SU-DHL-6 (cell line): ENCODE measurements around the gene CLDN6.

Experiments used
- H2AFZ ChIP-seq: fragments of 200-600 bp; sonication (generic); 2 replicates; pipeline ENCODE4 v1.6.1; 2014; ENCODE audit warnings: low read depth, mild to moderate bottlenecking, moderate library complexity, mixed read lengths, antibody characterized with exemption, low read length; ENCODE audit not compliant: severe bottlenecking
- H3F3A ChIP-seq: fragments of 200-600 bp; shearing (Covaris generic); 2 replicates; pipeline ENCODE4 v1.6.0; 2016; ENCODE audit warnings: antibody characterized with exemption, mild to moderate bottlenecking; ENCODE audit not compliant: insufficient read depth
- H3K27ac ChIP-seq: fragments of 200-600 bp; sonication (generic); 2 replicates; pipeline ENCODE4 v1.5.1; 2016; ENCODE audit warnings: low read depth, mild to moderate bottlenecking, low read length, moderate library complexity, mixed read lengths
- H3K27me3 ChIP-seq: fragments of 200-600 bp; sonication (generic), shearing (Covaris generic); 2 replicates; pipeline ENCODE4 v1.6.0; 2014; ENCODE audit warnings: mild to moderate bottlenecking, low read length
- H3K36me3 ChIP-seq: fragments of 200-600 bp; sonication (generic); 2 replicates; pipeline ENCODE4 v1.6.1; 2014; ENCODE audit warnings: mild to moderate bottlenecking, low read length, mixed read lengths
- H3K4me2 ChIP-seq: fragments of 300-600, 200-600 bp; shearing (Covaris generic), sonication (generic); 2 replicates; pipeline ENCODE4 v1.6.0; 2014; ENCODE audit warnings: low read length, low read depth, mild to moderate bottlenecking; ENCODE audit not compliant: poor library complexity, severe bottlenecking
- H3K4me3 ChIP-seq: fragments of 200-600 bp; sonication (generic); 2 replicates; pipeline ENCODE4 v1.5.1; 2014; ENCODE audit warnings: antibody characterized with exemption, low read length, mild to moderate bottlenecking, mixed read lengths; ENCODE audit not compliant: insufficient read depth, poor library complexity, severe bottlenecking
- H3K79me2 ChIP-seq: fragments of 200-600 bp; sonication (generic); 2 replicates; pipeline ENCODE4 v1.6.1; 2014; ENCODE audit warnings: mild to moderate bottlenecking, low read length, moderate library complexity; ENCODE audit not compliant: insufficient read depth
- H3K9ac ChIP-seq: fragments of 200-600 bp; sonication (generic); 2 replicates; pipeline ENCODE4 v1.7.0; 2014; ENCODE audit warnings: mild to moderate bottlenecking, low read length
- H3K9me2 ChIP-seq: fragments of 200-600 bp; sonication (generic); replicated peaks from 2 replicates; pipeline ENCODE4 v1.6.1; 2014; ENCODE audit warnings: low read length; ENCODE audit not compliant: insufficient read depth
- H3K9me3 ChIP-seq: fragments of 200-600 bp; sonication (generic); 2 replicates; pipeline ENCODE4 v1.6.1; 2014; ENCODE audit warnings: low read length, mixed read lengths; ENCODE audit not compliant: insufficient read depth
- H4K20me1 ChIP-seq: fragments of 200-600 bp; sonication (generic); 2 replicates; pipeline ENCODE4 v1.6.1; 2014; ENCODE audit warnings: low read depth, mild to moderate bottlenecking, antibody characterized with exemption, low read length, moderate library complexity, mixed read lengths
- EZH2phosphoT487 ChIP-seq: fragments of 200-600 bp; sonication (generic), shearing (Covaris generic); conservative IDR thresholded peaks from 2 replicates; pipeline ENCODE4 v1.6.1; 2018; ENCODE audit warnings: mild to moderate bottlenecking, antibody characterized with exemption, low read length, moderate library complexity, mixed read lengths
- TF ChIP-seq, protein P1 (sequence below): fragments of 200-600 bp; sonication (generic); IDR thresholded peaks from one replicate; pipeline ENCODE4 v1.5.1; 2017; ENCODE audit warnings: antibody characterized with exemption, mild to moderate bottlenecking, low read length, moderate library complexity; ENCODE audit not compliant: insufficient read depth, poor library complexity, severe bottlenecking

CLDN6 gene

GRCh38 chr16:3025032-3026002 lies 7.3 kb upstream of the CLDN6 start:
- Histone ChIP-seq H3F3A (peaks cover 18% of the 10 kb centered on the region), H3K27me3 (no peaks in the 10 kb centered on the region), H3K9me2 (no peaks in the 10 kb centered on the region), H4K20me1 (no peaks in the 10 kb centered on the region), H3K36me3 (no peaks in the 10 kb centered on the region), H3K4me3 (no peak overlapping the region), H3K79me2 (no peaks in the 10 kb centered on the region), H2AFZ (no peak overlapping the region), H3K9ac (no peak overlapping the region), H3K9me3 (no peaks in the 10 kb centered on the region), H3K27ac (no peak overlapping the region), H3K4me2 (peak overlapping the region; percentile 97)
- TF ChIP-seq EZH2phosphoT487: no peak
- TF ChIP-seq, protein P1, sequence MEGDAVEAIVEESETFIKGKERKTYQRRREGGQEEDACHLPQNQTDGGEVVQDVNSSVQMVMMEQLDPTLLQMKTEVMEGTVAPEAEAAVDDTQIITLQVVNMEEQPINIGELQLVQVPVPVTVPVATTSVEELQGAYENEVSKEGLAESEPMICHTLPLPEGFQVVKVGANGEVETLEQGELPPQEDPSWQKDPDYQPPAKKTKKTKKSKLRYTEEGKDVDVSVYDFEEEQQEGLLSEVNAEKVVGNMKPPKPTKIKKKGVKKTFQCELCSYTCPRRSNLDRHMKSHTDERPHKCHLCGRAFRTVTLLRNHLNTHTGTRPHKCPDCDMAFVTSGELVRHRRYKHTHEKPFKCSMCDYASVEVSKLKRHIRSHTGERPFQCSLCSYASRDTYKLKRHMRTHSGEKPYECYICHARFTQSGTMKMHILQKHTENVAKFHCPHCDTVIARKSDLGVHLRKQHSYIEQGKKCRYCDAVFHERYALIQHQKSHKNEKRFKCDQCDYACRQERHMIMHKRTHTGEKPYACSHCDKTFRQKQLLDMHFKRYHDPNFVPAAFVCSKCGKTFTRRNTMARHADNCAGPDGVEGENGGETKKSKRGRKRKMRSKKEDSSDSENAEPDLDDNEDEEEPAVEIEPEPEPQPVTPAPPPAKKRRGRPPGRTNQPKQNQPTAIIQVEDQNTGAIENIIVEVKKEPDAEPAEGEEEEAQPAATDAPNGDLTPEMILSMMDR: no peak

GRCh38 chr16:3023669-3024478 lies 5.9 kb upstream of the CLDN6 start, which contains the start of the genes HCFC1R1 and THOC6:
Gene HCFC1R1 (minus strand): TSS chr16:3023942. CDS start chr16:3023941, 1 bp downstream.
Gene THOC6 (plus strand): TSS chr16:3024035. CDS start chr16:3024327, 292 bp downstream.
- peak within 1 kb of the TSS; percentile 79 for H3K9ac ChIP-seq
- H3K4me3 ChIP-seq: peak within 1 kb of the TSS; percentile 73
- no peaks in the 10 kb centered on the region for H3K27me3 ChIP-seq
- H4K20me1 ChIP-seq: no peaks in the 10 kb centered on the region
- TF ChIP-seq, protein P1: no peak
- no peak for TF ChIP-seq EZH2phosphoT487
- H3K27ac ChIP-seq: peak within 1 kb of the TSS; percentile 79
- no peaks in the 10 kb centered on the region for H3K79me2 ChIP-seq
- peaks cover 18% of the 10 kb centered on the region for H3F3A ChIP-seq
- H2AFZ ChIP-seq: peak within 1 kb of the TSS; percentile 49
- no peaks in the 10 kb centered on the region for H3K36me3 ChIP-seq
- H3K9me3 ChIP-seq: no peaks in the 10 kb centered on the region
- H3K4me2 ChIP-seq: peak within 1 kb of the TSS; percentile 97
- H3K9me2 ChIP-seq: no peaks in the 10 kb centered on the region

DNA sequence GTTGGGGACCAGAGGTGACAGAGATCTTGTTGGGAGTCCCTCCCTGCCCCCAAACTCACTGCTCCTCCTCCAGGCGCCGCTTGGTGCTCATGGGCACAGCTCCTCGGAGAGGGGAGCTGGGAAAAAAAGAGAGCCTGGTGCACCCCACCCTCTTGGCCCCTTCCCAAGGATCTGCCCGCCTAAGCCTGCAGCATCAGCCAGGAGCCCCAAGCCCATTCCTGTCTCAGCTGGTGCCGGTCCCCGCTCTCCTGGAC lies 5.4 kb upstream of the CLDN6 start:
- TF ChIP-seq, protein P1: no peak
- TF ChIP-seq EZH2phosphoT487: no peak
- Histone ChIP-seq H3K4me2 (peak overlapping the region; percentile 97), H3F3A (peaks cover 18% of the 10 kb centered on the region), H3K27ac (peak overlapping the region; percentile 79), H4K20me1 (no peaks in the 10 kb centered on the region), H3K27me3 (no peaks in the 10 kb centered on the region), H3K4me3 (peak overlapping the region; percentile 73), H2AFZ (no peak overlapping the region), H3K36me3 (no peaks in the 10 kb centered on the region), H3K9me2 (no peaks in the 10 kb centered on the region), H3K9ac (peak overlapping the region; percentile 79), H3K9me3 (no peaks in the 10 kb centered on the region), H3K79me2 (no peaks in the 10 kb centered on the region)
